GM19452 (cell line): ENCODE measurements around the gene CRIP1.

Source experiments
- ATAC-seq: cut with Tn5 transposase; IDR thresholded peaks from one replicate; pipeline ENCODE4 v1.9.1; 2021; ENCODE audit not compliant: unreplicated experiment

The CRIP1 gene

DNA sequence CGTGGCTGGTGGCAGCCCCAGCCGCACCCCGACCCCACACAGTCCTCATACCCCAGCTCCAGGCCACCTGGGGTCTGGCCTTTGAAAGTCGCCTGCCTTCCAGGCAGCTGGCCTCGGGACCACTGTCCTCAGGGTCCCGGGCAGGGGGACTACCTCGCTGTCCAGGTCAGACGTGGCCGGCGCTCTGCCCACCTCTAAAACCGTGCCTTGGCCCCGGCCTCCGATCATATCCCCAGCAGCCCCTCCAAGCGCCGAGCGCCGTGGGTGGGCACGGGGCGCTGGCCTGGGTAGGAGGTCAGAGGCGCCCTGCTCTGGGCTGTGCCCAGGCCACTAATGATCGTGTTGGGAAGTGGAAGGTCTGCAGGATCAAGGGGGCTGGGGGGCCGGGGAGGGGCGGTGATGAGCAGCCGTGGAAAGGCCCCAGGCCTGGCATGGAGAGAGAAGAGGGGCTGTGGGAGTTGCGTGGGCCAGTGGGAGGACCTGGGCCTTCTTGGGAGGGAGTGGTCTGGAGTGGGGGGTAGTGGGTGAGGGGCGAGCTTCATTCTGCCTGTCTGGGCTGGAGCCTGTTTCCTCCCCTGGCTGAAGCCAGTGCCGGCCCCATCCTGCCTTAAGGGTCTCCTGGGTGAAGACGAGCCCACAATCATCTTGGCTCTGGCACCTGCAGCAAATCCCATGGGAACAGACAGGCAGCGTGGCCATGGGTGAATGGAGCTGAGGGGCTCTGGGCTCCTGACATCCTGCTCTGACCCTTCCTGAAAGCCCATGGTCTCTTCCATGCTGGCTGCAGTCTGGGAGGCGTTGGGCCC, 44.6 kb downstream of the CRIP1 start:
- no peak for ATAC-seq

DNA sequence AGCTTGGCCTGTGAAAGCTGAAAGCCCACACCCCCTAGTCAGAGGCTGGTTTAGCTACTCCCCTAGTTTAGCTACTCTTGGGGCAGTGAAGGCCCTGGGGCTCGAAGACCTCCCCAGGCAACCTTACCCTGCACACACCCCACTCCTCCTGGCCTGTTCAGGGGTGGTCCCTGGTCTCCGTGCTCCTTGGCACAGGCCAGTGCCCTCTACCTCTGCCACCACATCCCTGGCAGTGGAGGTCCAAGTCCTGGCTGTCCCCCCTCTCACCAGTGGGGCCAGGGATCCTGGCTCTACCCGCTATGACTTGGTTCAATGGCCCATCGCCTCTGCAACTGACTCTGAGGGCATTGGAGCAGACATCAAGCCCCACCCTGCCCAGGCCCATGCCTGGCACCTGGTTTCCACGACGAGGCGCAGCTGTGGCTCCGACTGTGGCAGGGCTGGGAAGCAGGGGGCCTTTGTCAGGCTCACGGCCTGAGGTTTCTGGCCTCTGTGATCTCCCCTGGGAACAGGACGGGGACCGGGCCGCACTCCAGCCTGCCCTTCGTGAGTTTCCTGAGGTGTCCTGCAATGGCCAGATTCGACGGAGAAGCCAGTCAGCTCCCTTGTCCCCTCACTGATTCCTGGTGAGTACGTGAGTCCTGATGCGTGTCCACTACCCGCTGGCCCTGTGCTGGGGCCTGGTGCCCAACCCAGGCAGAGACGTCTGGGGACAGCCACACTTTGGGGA, 45.4 kb downstream of the CRIP1 start:
- no peak for ATAC-seq

DNA sequence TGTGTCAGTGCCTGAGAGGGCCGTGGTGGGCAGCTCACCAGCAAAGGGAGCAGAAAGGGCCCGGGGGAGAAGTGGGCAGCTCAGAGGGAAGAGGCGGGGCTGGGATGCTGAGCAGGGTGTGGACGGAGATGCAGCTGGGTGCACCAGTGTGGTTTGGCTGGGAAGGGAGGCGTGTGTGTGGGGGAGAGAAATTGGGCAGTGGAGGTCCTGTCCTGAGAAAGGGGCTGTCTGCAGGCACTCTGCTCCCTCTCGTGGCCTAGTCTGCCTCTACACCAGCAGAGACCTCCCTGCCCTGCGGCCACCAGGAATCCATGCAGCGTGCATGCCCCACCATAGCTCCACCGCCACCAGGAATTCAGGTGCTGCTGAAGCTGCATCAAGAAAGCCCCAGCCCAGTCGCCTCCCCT, 46.1 kb downstream of the CRIP1 start:
- no peak for ATAC-seq

DNA sequence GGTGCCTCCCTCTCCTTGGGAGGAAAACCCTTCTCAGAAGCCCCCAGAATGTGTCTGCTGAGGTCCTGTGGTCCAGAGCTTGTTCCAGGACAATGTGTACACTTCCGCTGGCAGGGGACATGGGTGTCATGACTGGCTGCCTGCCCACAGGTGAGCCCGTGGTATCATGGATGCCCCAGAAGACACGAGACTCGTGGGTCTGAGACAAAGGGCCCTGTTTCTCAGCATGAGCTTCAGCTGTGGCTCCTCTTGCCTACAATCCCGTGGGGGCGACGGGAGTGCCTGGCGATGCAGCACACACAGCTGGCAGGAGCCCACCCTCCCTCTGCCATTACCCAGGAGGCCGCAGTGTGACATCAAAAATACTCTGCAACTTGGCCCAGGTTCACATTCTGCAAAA, 46.7 kb downstream of the CRIP1 start:
- no peak for ATAC-seq

DNA sequence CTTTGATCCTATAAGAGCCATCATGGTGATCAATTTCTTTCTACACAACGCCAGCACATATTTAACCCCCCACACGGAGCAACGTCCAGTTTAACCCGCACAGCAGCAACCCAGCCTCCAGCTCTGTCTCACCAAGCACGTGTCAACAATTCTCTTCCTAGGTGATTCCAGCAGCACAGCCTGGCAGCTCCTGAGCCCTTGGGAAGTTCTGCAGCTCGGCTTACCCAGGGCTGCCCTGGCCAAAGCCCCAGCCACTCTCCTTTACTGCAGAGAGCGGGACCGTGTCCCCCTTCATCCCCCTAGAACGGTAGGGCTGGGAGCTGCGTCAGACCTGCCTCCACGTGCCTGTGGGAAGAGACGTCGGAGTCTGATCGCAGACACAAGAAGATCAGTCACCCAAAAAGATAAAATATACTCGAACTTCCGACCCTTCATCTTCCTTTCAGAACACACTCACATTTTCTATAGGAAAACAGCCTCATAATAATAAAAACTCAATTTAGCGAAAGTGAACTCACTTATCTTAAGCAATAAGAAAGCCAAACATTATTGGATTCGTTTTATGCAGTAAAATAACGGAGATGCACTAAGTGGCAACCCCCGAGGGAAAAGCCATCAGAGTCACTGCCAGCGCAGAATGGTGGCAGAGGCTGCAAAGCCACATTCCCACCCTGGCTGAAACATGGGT, 47.3 kb downstream of the CRIP1 start:
- ATAC-seq = no peak

DNA sequence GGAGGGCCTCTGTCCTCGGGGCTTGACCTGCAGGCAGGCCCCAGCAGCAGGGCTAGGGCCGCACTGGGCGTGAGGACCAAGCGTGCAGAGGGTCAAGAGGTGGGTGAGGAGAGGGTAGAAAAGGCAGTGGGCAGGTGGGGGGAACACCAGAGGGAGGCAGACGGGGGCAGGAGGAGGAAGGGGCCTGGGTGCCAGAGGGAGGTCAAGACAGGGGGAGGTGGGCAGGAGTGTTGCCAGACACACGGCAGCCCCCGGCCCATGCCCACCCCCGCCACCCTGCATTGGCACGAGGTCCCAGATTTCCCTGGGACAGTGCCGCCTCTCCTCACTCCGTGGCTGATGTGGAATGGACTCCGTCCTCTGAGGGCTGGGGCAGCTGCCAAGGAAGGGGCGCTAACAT, 47.9 kb downstream of the CRIP1 start:
- ATAC-seq = no peak

DNA sequence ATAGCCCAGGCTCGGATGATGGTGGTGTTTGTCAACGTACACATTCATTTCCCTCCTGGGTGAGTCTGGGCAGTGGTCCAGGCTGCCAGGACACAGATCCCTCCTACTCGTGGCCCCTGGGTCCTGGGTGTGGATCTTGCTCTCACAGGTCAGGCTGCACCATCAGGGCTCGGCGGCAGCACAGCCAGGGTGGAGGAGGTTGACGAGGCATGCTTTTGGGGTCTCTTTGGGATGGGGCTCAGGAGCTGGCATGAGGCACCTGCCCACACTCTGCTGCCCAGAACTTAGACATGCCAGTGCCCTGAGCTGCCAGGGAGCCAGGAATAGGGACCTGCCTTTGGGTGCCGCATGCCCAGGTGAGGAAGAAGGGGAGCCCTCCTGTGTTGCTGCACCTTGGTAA, 49.4 kb downstream of the CRIP1 start:
- ATAC-seq = no peak

DNA sequence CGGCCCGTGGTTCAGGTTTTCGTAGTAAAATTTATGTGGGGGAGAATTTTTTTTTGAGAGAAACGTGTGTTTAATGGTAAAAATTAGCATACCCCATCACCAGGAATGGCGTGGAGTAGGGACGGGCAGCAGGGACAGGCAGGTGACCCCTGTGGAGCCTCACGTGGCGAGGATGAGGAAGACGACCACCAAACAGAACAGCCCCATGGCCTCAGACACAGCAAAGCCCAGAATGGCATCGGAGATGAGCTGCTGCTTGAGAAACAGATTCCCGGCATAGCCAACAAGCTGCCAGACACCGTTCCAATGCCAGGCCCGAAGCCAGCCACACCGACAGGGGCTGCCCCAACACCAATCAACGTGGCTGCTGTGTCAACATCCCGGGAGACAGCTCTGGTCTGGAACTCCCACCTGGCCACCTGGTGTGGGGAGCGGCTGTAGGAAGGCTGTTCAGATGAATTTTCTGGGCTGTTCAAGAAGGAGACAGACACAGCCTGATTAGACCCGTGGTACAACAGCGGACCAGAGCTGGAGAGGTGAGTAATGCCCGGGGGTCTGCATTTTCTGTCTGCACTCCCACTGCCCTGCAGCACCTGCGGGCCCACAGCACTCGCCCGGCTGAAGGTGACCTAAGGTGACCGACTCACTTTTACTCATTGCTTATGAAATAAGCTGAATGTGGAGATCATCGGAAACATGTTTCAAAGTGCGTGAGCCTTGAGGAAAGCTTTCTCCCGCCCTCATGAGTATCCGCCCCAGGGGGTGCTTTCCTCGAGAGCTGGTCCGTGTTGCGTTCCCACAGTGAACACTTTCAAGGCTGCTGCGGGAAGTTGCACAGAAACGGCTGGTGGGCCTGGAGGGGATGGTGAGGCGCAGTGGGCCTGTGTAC, 50.2 kb downstream of the CRIP1 start:
- ATAC-seq = no peak

DNA sequence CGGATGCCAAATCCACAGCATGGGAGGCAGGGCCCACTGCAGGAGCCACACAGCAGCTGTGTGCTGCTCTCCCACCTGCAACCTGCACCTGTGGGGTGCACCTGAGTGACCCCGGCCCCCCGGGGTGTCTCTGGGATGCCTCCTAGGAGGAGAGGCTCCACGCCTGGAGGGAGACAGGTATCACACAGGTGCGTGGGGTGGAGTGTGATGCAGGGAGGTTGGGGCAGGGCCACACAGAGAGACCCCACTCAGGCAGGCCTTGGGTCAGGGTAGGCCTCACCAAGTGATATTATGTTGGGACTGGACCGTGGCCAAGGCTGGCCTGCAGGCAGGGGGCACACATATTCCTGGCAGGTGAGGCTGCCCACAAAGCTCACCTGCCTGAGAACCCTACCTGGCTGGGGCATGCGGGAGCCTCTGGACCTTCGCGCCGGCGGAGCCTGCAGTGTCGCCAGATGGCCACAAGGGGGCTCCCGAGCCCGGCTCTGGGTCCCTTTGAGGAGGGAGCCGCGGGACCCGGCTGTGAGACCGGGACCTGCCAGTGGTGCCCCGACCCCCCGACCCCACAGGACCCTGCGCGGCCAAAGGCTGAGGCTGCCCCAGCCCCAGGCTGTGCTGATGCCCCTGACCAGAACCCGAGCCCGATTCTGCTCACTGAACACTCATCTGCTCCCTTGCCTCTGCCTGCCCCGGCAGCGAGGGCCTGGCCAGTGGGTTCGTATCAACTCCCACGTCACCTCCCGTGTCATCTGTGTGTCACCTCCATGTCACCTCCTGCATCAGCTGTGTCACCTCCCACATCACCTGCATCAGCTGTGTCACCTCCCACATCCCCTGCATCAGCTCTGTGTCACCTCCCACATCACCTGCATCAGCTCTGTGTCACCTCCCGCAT, 51.1 kb downstream of the CRIP1 start:
- no peak for ATAC-seq
